GM13977 (cell line): Measurements from ENCODE around the gene NOS3.

Experiments used
- DNase-seq: peaks from one replicate; pipeline ENCODE4 v3.0.0; 2012; ENCODE audit warnings: low spot score
- in situ Hi-C: fragments of 300-500 bp; cut with MboI; formaldehyde crosslinking; loops from one replicate; pipeline ENCODE4 v1.12.0; 2022; ENCODE audit warnings: low sequenced_read_pairs, low pct_unique_long_range_greater_than_20kb, mixed read lengths, inconsistent platforms; ENCODE audit not compliant: unreplicated experiment
- TF ChIP-seq, protein P1 (sequence below): IDR thresholded peaks from 2 replicates; pipeline ENCODE4 v1.5.1; 2012; ENCODE audit warnings: mild to moderate bottlenecking, control low read depth; ENCODE audit not compliant: insufficient read depth; ENCODE audit errors: extremely low read depth, missing control alignments

Gene NOS3

DNA sequence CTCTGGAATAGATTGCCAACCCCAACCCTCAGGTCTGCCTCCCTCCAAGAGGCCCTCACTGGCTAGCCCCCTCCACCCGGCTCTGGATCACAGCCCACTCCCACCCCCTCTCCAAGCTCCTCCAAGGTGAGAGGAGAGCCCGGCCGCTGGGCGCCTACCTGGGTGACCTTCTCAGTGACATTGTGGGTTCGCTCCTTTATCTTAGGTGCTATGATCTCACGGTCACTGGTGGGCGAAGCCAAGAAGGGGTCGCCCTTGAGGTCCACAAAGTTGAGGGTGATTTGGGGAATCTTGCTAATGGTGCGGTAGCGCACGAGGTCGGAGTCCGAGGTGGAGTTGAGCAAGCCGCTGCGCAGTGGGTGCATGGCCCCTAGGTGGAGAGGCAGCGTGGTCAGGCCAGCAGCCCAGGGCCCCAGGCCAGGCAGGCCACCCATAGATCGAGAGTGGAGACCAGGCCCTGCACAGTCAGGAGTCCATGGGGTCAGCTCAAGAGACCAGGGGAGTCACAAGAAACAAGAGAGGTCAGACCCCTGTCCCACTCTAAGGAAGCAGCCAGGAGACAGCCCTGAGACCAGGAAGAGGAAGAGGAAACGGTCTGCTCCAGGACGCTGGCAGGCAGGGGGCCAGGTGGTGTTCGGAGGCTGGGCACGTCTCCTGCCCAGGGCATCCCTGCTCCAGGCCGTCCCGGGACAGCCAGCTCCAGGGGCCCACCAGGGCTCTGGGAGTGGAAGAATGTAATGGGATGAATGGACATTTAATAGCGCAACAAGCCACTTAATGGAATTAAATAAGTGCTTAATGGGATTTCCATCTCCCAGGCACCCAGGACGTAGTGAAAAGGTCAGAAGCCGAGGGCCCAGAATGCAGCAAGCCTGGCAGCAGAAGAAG lies 33.4 kb upstream of the NOS3 start:
- TF ChIP-seq, protein P1, sequence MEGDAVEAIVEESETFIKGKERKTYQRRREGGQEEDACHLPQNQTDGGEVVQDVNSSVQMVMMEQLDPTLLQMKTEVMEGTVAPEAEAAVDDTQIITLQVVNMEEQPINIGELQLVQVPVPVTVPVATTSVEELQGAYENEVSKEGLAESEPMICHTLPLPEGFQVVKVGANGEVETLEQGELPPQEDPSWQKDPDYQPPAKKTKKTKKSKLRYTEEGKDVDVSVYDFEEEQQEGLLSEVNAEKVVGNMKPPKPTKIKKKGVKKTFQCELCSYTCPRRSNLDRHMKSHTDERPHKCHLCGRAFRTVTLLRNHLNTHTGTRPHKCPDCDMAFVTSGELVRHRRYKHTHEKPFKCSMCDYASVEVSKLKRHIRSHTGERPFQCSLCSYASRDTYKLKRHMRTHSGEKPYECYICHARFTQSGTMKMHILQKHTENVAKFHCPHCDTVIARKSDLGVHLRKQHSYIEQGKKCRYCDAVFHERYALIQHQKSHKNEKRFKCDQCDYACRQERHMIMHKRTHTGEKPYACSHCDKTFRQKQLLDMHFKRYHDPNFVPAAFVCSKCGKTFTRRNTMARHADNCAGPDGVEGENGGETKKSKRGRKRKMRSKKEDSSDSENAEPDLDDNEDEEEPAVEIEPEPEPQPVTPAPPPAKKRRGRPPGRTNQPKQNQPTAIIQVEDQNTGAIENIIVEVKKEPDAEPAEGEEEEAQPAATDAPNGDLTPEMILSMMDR: no peak
- DNase-seq: no peak
- in situ Hi-C loops: no loop called here

DNA sequence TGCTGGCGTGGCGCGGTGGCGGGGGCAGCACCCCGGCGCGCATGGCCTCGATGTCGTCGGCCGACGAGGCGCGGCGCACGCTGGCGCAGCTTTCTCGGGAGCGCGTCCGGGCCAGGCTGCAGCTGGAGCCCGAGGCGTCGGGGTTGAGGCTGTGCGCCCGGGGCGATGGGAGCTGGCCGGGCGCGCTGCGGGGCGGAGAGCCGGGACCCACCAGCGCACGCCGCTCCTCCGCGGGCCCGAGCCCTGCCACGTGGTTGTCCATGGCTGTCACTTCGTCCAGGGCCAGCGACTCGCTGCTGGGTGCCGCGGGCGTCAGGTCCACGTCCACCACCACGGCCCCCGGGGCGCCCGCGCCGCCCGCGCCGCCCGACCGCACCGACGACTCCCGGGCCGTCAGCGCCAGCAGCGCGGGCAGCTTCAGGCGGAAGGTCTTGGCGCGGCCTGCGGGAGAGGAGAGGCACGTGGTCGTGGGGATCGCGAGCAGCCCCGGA lies 32.7 kb upstream of the NOS3 start:
- no peak for DNase-seq
- in situ Hi-C loops: no loop called here
- TF ChIP-seq, protein P1: no peak

- TF ChIP-seq, protein P1: no peak
- in situ Hi-C loops: no loop called here
- no peak for DNase-seq
Observed at GRCh38 chr7:150958597-150958996, 32.2 kb upstream of the NOS3 start.

DNA sequence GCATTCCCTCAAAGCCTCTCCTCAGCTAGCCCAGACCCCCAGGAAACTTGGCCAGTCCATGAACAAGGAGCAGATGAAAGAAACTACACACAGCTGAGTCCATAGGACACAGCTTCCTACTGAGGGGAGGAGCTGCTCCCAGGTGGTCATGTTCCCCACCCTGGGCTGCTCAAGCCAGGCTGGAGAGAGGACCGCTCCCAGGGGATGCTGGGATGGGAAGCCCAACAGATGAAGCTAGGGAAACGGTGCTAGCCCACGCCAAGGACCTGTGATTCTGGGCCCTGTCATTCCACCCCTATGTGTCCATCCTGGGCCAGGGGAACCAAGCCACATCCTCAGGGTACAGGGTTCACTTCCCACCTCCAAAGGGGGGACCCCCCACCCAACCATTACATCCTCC lies 31.7 kb upstream of the NOS3 start:
- in situ Hi-C loops: no loop called here
- TF ChIP-seq, protein P1: no peak
- DNase-seq: no peak

DNA sequence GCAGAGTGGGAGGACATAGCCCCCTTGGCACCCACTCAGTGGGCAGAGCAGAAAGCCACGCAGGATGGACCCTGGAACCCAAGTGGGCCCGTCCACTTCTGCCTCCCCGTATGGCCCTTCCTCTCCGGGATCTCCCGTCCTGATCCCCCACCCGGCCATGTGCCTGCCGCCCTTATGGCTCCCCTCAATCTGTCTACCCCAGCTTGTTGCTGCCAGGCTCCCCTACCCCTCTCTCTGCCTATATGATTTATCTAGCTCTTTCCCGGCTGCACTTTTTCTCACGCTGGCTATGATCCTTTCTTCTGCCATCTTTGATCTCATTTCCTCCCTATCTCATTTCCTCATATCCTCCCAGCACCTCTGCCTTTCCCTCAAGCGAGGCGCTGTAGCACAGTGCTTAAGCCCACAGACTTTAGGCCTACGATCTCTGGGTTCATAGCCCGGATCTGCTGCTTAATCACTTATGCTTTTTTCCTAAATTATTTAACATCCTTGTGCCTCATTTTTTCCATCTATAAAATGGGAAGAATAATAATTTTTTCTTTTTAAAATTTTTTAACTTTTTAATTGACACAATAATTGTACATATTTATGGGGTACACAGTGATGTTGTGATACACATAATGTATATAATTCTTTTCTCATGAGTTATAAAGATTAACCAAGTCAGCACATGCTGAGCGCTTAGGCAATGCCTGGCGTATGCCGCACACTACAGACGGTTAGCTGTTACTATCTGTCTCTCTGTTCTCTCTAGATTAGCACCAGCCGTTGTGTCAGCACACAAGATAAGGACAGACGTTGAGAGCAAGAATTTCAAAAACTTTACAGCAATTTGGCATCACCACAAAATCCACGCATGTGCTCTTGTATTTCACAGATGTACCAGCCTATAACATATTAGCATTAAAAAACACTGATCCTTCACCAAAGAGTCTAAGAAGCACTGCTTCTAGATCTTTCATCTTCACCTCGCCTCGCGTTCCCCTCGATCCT lies 30.8 kb upstream of the NOS3 start:
- in situ Hi-C loops: no loop called here
- TF ChIP-seq, protein P1: no peak
- no peak for DNase-seq
